Spleen (tissue), 7 donors: Measurements from ENCODE around the gene AEBP2.

Experiments
- POLR2A ChIP-seq, 3 donors: fragments of 450-650 bp; IDR thresholded peaks; one replicate each; pipeline ENCODE4 v1.5.1; 2017; ENCODE audit warnings: antibody characterized with exemption in 3 of 3, mild to moderate bottlenecking in 1 of 3
- POLR2AphosphoS5 ChIP-seq, 3 donors: sonication (generic); formaldehyde crosslinking; IDR thresholded peaks; one replicate each; pipeline ENCODE4 v1.5.1; 2017; ENCODE audit warnings: antibody characterized with exemption in 3 of 3
- TF ChIP-seq, protein P1 (sequence below), 11 experiments: fragments of 200-600 bp in 7 of 11; fragments of 450-650 bp in 4 of 11; sonication (generic) in 4 of 11; IDR thresholded peaks in 8 of 11; conservative IDR thresholded peaks in 3 of 11; 1 replicate in 7 of 11; 2 replicates in 4 of 11; pipeline versions ENCODE4 v1.4.0 to v1.8.0; 2016 to 2021; ENCODE audit warnings: antibody characterized with exemption in 11 of 11, inconsistent platforms in 4 of 11, mild to moderate bottlenecking in 1 of 11
- donor health status: DM: no; HTN: no; CAD: no; lungs with moderate emphysema.
- donor health status: DM: no; HTN: no; CAD: no.
- donor health status: DM: no; HTN: no; CAD: no.

DNA sequence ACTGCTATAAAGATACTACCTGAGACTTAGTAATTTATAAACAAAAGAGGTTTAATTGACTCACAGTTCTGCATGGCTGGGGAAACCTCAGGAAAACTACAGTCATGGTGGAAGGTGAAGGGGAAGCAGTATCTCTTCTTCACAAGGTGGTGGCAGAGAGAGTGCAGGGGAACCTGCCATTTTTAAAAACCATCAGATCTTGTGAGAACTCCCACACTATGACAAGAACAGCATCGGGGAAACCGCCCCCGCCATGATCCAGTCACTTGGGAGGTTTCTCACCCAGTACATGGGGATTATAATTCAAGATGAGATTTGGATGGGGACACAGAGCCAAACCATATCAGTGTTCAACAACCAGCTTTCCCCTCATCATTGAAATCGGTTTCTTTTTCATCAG, 49.9 kb downstream of the AEBP2 start:
- TF ChIP-seq, protein P1, sequence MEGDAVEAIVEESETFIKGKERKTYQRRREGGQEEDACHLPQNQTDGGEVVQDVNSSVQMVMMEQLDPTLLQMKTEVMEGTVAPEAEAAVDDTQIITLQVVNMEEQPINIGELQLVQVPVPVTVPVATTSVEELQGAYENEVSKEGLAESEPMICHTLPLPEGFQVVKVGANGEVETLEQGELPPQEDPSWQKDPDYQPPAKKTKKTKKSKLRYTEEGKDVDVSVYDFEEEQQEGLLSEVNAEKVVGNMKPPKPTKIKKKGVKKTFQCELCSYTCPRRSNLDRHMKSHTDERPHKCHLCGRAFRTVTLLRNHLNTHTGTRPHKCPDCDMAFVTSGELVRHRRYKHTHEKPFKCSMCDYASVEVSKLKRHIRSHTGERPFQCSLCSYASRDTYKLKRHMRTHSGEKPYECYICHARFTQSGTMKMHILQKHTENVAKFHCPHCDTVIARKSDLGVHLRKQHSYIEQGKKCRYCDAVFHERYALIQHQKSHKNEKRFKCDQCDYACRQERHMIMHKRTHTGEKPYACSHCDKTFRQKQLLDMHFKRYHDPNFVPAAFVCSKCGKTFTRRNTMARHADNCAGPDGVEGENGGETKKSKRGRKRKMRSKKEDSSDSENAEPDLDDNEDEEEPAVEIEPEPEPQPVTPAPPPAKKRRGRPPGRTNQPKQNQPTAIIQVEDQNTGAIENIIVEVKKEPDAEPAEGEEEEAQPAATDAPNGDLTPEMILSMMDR (IDR thresholded peaks at IDR 0.05 in 8 of 11, conservative IDR thresholded peaks at IDR 0.05 in 3 of 11), result no peak
- no peak for TF ChIP-seq POLR2A (IDR thresholded peaks at IDR 0.05)
- no peak for TF ChIP-seq POLR2AphosphoS5 (IDR thresholded peaks at IDR 0.05)
